CD14-positive monocyte (primary cell): Measurements from ENCODE around the gene C3orf33. TPM values are rescaled to one million over a fixed set of nuclear protein-coding genes. Genes with fewer than 3 reads are reported as not detected.
A peak's percentile ranks its signal among the peaks of the same experiment; 100 is the strongest.

Experiments used
- DNase-seq, 3 donors: peaks; one replicate each; pipeline ENCODE4 v3.0.0-alpha.2; 2011 to 2022
- H2AFZ ChIP-seq: 2 replicates; pipeline ENCODE4 v1.6.0; 2012; ENCODE audit warnings: mild to moderate bottlenecking, low read depth, low read length, inconsistent platforms; ENCODE audit not compliant: insufficient read depth, poor library complexity, severe bottlenecking
- H3K27ac ChIP-seq, 2 donors: 1 replicate in 1 of 2; 2 replicates in 1 of 2; pipeline ENCODE4 v1.5.1; 2012 to 2013; ENCODE audit warnings: low read length in 2 of 2, control low read depth in 1 of 2, inconsistent platforms in 1 of 2, low read depth in 1 of 2, mild to moderate bottlenecking in 1 of 2
- H3K27me3 ChIP-seq, 2 donors: one replicate each; pipeline versions ENCODE4 v1.6.0 to v1.6.1; 2011 to 2013; ENCODE audit warnings: low read length in 2 of 2; ENCODE audit not compliant: control insufficient read depth in 2 of 2, insufficient read depth in 2 of 2
- H3K36me3 ChIP-seq, 2 donors: replicated peaks in 1 of 2; 1 replicate in 1 of 2; 2 replicates in 1 of 2; pipeline versions ENCODE4 v1.5.1 to v1.6.1; 2012 to 2013; ENCODE audit warnings: low read length in 2 of 2, control low read depth in 1 of 2, inconsistent platforms in 1 of 2, mild to moderate bottlenecking in 1 of 2; ENCODE audit not compliant: insufficient read depth in 2 of 2, control insufficient read depth in 1 of 2
- H3K4me1 ChIP-seq, 2 donors: 1 replicate in 1 of 2; 2 replicates in 1 of 2; pipeline versions ENCODE4 v1.5.1 to v1.6.1; 2012 to 2013; ENCODE audit warnings: low read length in 2 of 2, control low read depth in 1 of 2, inconsistent platforms in 1 of 2, mild to moderate bottlenecking in 1 of 2, moderate library complexity in 1 of 2; ENCODE audit not compliant: insufficient read depth in 2 of 2, control insufficient read depth in 1 of 2
- H3K4me2 ChIP-seq: replicated peaks from 2 replicates; pipeline ENCODE3; 2012; ENCODE audit warnings: low read length, moderate library complexity, mild to moderate bottlenecking; ENCODE audit not compliant: poor library complexity, severe bottlenecking; ENCODE audit errors: extremely low read depth
- H3K4me3 ChIP-seq, 3 experiments: fragments of 200-600 bp in 1 of 3; sonication (generic) in 1 of 3; replicated peaks in 1 of 3; 1 replicate in 2 of 3; 2 replicates in 1 of 3; pipeline ENCODE4 v1.5.1; 2011 to 2013; ENCODE audit warnings: low read length in 3 of 3, mild to moderate bottlenecking in 3 of 3, control low read depth in 2 of 3, low read depth in 2 of 3, inconsistent platforms in 1 of 3, moderate library complexity in 1 of 3
- H3K79me2 ChIP-seq: 2 replicates; pipeline ENCODE4 v1.6.0; 2012; ENCODE audit warnings: mild to moderate bottlenecking, control low read depth, inconsistent platforms, low read length, moderate library complexity; ENCODE audit not compliant: insufficient read depth
- H3K9ac ChIP-seq: 2 replicates; pipeline ENCODE4 v1.6.0; 2017; ENCODE audit warnings: low read length, mild to moderate bottlenecking; ENCODE audit not compliant: insufficient read depth, poor library complexity, severe bottlenecking
- H3K9me3 ChIP-seq, 2 donors: replicated peaks in 1 of 2; 1 replicate in 1 of 2; 2 replicates in 1 of 2; pipeline versions ENCODE4 v1.5.1 to v1.6.1; 2012 to 2013; ENCODE audit warnings: low read length in 2 of 2, control low read depth in 1 of 2; ENCODE audit not compliant: control insufficient read depth in 1 of 2, insufficient read depth in 1 of 2
- H4K20me1 ChIP-seq: 2 replicates; pipeline ENCODE4 v1.6.0; 2012; ENCODE audit warnings: mild to moderate bottlenecking, low read length, control low read depth, moderate library complexity; ENCODE audit not compliant: insufficient read depth
- H3K27ac Mint-ChIP-seq, 7 donors: one replicate each; pipeline ENCODE4 v1.8.0; 2020; ENCODE audit warnings: mild to moderate bottlenecking in 7 of 7, mixed read lengths in 7 of 7, moderate library complexity in 6 of 7, inconsistent platforms in 2 of 7
- H3K27me3 Mint-ChIP-seq, 3 donors: one replicate each; pipeline ENCODE4 v1.8.0; 2021 to 2022; ENCODE audit warnings: low read depth in 3 of 3, mild to moderate bottlenecking in 3 of 3, mixed read lengths in 3 of 3, moderate library complexity in 3 of 3, inconsistent platforms in 1 of 3
- H3K36me3 Mint-ChIP-seq, 2 donors: one replicate each; pipeline ENCODE4 v1.8.0; 2020; ENCODE audit warnings: mixed read lengths in 2 of 2, inconsistent platforms in 1 of 2, mild to moderate bottlenecking in 1 of 2
- H3K4me1 Mint-ChIP-seq: one replicate; pipeline ENCODE4 v1.8.0; 2020; ENCODE audit warnings: mild to moderate bottlenecking, mixed read lengths
- H3K4me3 Mint-ChIP-seq, 2 donors: one replicate each; pipeline ENCODE4 v1.8.0; 2020; ENCODE audit warnings: mild to moderate bottlenecking in 2 of 2, mixed read lengths in 2 of 2, moderate library complexity in 1 of 2
- H3K9me3 Mint-ChIP-seq, 7 donors: one replicate each; pipeline ENCODE4 v1.8.0; 2020 to 2022; ENCODE audit warnings: mixed read lengths in 7 of 7, mild to moderate bottlenecking in 6 of 7, moderate library complexity in 6 of 7, inconsistent platforms in 2 of 7
- CTCF ChIP-seq: fragments of 200-600 bp; IDR thresholded peaks from one replicate; pipeline ENCODE4 v1.8.0; 2022; ENCODE audit warnings: antibody characterized with exemption, mild to moderate bottlenecking
- WGBS: methylation state at CpG from one replicate; pipeline ENCODE4 v1.1.5; 2013; ENCODE audit warnings: missing lambda C conversion rate; ENCODE audit not compliant: insufficient coverage; 5-methylcytosine and 5-hydroxymethylcytosine counted together
- intact Hi-C, 2 donors: fragments of 100-400 bp; cut with micrococcal nuclease; formaldehyde crosslinking; loops; one replicate each; pipeline versions ENCODE4 v1.15.0 to v1.15.1; 2023
- polyA plus RNA-seq, 3 donors: library from polyadenylated mRNA; depleted of rRNA in 1 of 3; unstranded in 2 of 3; stranded (reverse) in 1 of 3; fragments of 300-500 nt in 2 of 3; fragments of >200 nt in 1 of 3; fragmentation: Illumina TruSeq in 2 of 3; gene quantifications; 1 replicate in 2 of 3; 2 replicates in 1 of 3; pipeline ENCODE4 v1.2.3, GENCODE V29; 2012 to 2021

C3orf33 gene
- polyA plus RNA-seq, 3 donors, result 0.34 to 0.97 (median 0.49) TPM

- no peaks in the 10 kb centered on the region for H3K79me2 ChIP-seq
- WGBS, result 16% methylated on average over 9 of the region's 19 CpGs
- peak in 1 of 3 donors; percentile 15 for DNase-seq
- no peak overlapping the region for H3K27ac ChIP-seq
- no peak overlapping the region for H3K9ac ChIP-seq
- peak overlapping the region; percentile 40 for H2AFZ ChIP-seq
- H4K20me1 ChIP-seq, result no peaks in the 10 kb centered on the region
- H3K36me3 ChIP-seq, result no peaks in the 10 kb centered on the region
- peak overlapping the region; percentile 96 for H3K4me2 ChIP-seq
- peaks cover 47 to 62% of the 10 kb centered on the region in 2 donors for H3K27me3 ChIP-seq
- intact Hi-C loops, result no loop called here
- TF ChIP-seq CTCF, result no peak
- Mint-ChIP-seq H3K4me1 (peaks cover 25% of the 10 kb centered on the region), H3K4me3 (peak overlapping the region; percentile 37 to 96), H3K27ac (no peak overlapping the region), H3K36me3 (peaks cover 0 to 4% of the 10 kb centered on the region in 2 donors), H3K9me3 (peaks cover 0 to 10% (median 6%) of the 10 kb centered on the region in 7 donors), H3K27me3 (peaks cover 55 to 67% (median 62%) of the 10 kb centered on the region in 3 donors)
- no peaks in the 10 kb centered on the region for H3K9me3 ChIP-seq
- H3K4me3 ChIP-seq, result no peak overlapping the region
- peaks cover 22 to 25% of the 10 kb centered on the region in 2 donors for H3K4me1 ChIP-seq
Measured at GRCh38 chr3:155745795-155746550, 60.1 kb downstream of the C3orf33 start.

- Histone ChIP-seq H3K27me3 (peaks cover 47 to 62% of the 10 kb centered on the region in 2 donors), H3K4me2 (peak within 1 kb of the TSS; percentile 96), H2AFZ (peak within 1 kb of the TSS; percentile 81), H4K20me1 (no peaks in the 10 kb centered on the region), H3K27ac (no peak within 1 kb of the TSS), H3K9ac (peak within 1 kb of the TSS; percentile 67), H3K79me2 (no peaks in the 10 kb centered on the region), H3K4me3 (peak within 1 kb of the TSS; percentile 40 to 84 (median 60)), H3K9me3 (no peaks in the 10 kb centered on the region), H3K4me1 (peaks cover 22 to 25% of the 10 kb centered on the region in 2 donors), H3K36me3 (no peaks in the 10 kb centered on the region)
- Mint-ChIP-seq H3K36me3 (peaks cover 0 to 4% of the 10 kb centered on the region in 2 donors), H3K4me3 (peak within 1 kb of the TSS; percentile 94 to 96), H3K27me3 (peaks cover 55 to 65% (median 62%) of the 10 kb centered on the region in 3 donors), H3K27ac (peak within 1 kb of the TSS; percentile 26 to 86 (median 57)), H3K9me3 (peaks cover 0 to 10% (median 6%) of the 10 kb centered on the region in 7 donors), H3K4me1 (peaks cover 25% of the 10 kb centered on the region)
- DNase-seq, result peak; percentile 39 to 62 (median 52)
- TF ChIP-seq CTCF, result no peak
- intact Hi-C loops, result no loop called here
- 0% methylated on average over 29 of the region's 33 CpGs for WGBS
Measured at GRCh38 chr3:155744626-155745324, 61.3 kb downstream of the C3orf33 start, which contains the start of gene PLCH1. Gene PLCH1 (minus strand): TSS chr3:155745071. CDS start chr3:155704224, 40,847 bp downstream.
